ENCODE measurements around the gene FBXL7.

FBXL7 gene

DNA sequence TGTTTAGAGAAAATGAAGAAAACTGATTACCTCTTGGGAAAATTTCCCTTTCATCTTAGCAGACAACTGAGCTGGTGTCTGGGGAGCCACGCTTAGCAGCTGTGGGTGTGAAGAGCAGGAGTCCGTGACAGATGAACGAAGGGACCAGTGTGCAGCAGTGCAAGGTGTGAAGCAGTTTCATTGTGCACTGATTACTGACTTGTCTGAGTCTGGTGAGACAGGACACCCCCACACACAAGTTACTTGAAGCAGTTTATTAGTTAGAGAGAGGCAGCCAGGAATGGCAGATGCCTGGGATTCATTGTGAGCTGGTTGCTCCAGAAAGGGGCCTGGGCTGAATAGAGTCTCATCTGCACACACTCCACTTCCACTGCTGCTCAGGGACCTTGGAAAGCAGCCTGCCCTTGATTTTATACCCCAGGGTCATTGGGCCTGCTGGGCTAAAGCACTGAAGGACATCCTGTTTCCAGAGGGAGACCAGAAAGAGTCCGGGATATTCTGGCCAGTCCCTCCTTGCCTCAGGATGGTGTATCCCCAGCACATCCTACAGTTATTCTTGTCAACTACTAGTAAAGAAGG is 47.4 kb downstream of the FBXL7 start:
- DNase-seq = no peak

DNA sequence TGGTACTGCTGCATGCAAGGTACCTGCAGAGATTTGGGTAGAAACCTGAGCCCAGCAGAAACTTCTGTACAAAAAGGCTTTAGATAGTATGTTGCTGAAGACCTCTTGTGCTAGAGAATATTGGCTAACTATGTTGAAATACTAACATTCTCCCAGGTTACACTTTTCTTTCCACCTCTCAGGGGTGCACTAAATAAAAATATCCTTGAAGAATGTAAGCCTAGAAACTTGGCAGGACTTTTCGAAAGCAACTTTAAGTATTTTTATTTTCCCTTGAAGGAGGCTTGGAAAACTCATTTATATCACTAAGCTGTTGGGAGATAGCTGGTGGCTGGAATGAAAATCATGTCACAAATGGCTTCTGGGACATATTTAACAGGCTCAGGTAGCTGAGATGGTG is 50.0 kb downstream of the FBXL7 start:
- no peak for DNase-seq

DNA sequence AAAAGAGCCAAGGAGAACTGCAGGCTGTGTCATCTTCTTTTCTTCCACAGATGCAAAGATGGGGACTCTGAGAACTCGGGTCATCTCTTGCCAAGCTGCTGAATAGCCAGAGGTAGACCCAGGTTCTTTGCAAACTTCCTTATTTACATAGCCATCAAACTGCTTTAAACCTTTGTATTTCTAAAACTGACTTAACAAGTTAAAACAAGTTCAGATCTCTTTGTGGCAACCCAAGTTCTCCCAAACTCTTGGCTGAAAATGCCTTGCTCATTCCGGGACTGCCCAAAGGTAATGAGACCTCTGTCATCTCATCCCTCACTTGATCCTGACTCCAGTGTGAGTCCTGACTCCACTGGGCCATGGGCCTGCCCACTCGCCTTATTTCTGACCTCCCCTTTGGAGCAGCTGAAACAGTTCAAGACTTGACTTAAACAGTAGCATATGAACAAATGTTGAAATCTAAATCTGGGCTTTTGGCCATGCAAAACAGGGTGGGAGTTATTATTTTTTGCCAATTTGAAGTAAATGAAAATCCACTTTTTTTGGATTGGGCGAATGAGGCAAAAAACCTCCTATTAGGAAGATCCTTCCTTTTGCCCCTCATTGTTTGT is 50.6 kb downstream of the FBXL7 start:
- no peak for DNase-seq

DNA sequence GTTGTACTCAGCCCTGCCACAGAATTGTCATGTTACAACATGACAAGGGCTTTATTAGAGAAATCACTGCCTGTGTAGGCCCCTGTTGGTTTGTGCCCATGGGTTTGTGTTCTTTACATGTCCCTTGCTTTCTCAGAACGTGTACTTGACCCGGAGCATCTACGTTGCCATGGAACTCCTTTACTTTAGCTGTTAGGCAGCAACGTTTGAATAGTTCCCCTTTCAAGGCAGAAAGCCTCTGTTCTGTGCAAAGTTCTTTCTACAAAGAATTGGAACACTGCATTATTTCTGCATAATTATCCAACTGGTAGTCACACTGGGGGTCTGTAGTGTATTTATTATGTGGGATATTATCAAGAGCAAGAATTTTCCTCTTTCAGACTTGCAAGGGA is 51.1 kb downstream of the FBXL7 start:
- DNase-seq = no peak

GRCh38 chr5:15554542-15554941 is 54.6 kb downstream of the FBXL7 start:
- DNase-seq = no peak

DNA sequence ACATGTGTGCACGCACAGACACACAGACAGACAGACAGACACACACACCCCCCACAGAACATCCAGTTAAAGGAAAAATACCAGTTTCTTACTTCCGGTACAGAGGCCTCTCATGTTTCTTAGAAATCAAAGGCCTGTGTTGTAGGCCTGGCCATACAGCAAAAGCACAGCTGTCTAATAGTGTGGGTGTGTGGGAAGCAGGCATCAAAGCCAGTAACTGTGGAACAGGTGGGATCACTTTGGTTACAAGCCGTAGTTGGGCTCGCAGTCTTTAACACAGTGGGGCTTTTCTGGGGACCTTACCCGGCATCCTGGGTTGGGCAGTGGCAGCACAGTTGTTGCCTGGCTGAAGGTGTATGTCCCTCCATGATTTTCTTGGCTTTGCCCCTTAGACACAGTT is 55.2 kb downstream of the FBXL7 start:
- no peak for DNase-seq

DNA sequence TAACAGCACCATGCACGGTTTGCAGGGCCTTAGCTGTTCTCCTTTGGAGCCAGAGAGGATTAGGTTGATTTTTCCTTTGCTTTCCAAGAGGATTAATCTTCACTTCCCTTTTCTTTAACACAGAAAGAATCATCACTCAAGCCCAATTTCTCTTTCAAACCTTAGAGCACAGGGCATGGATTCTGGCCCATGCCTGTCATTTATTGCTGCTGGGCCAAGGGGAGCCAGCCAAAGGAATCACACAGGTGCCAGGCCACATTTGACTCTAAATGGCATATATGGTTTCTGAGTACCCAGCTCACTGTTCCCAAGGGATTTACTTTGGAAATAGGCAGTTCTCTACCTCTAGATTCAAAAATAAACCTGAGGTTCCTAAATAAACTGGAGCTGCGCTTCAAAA is 58.3 kb downstream of the FBXL7 start:
- DNase-seq = no peak

GRCh38 chr5:15558681-15559080 is 58.7 kb downstream of the FBXL7 start:
- no peak for DNase-seq

- DNase-seq = no peak
These were observed 60.4 kb downstream of the FBXL7 start for GRCh38 chr5:15560421-15560820.

DNA sequence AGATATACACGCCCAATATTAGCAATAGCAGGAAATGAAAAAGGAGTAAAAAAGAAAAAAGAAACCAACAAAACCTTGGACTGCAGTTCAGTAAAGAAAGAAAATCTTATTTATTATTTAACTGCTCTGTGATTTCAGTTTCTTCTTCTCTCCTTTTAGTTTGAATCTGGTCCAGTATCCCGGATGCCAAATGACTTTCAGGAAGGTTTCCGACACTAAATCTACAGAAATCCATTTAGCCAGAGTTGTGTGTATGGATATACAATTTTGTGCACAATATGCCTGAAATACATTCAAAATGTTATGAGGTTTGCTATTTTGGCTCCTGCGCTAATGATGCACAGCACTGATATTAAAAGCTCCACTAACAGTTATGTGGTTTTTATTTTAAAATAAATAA is 64.5 kb downstream of the FBXL7 start:
- DNase-seq = no peak

- no peak for DNase-seq
These were observed 65.0 kb downstream of the FBXL7 start for GRCh38 chr5:15564957-15565356.

DNA sequence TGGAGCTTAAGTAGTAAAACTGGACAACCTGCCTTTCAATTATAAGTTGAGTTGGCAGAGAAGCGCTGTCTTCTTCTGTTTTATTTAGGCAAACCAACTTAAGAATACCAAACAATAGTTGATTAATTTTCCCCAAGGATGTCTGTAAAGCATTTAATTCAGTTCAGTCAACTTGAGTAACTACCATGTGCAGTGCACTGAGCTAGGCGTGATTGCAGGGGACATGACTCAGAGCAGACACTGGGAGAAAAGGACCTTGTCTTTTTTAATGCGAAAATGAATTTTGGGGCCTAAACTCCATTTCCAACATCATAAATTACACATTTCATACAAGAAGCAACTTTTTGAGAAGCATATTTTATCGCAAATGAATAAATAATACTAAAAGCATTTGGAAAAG is 66.3 kb downstream of the FBXL7 start:
- DNase-seq = no peak

GRCh38 chr5:15566789-15567188 is 66.8 kb downstream of the FBXL7 start:
- DNase-seq = no peak

DNA sequence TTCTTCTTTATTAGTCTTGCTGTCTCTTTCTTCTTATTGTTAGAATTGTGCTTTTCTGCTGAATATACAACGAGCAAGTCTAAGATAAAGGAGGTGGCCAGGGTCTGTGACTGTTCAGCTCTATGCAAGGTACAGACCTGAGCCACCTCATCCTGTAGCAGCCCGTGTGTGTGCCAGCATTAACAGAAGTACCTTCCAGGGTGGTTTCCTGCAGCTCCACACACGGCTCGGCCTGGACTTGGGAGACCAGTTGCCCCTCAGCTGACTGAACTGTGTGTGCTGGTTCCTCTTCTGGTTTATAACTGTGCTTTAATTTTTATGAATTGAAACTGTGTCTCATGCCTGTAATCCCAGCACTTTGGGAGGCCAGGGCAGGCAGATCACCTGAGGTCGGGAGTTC is 70.5 kb downstream of the FBXL7 start:
- no peak for DNase-seq

- no peak for DNase-seq
These were observed 71.1 kb downstream of the FBXL7 start for GRCh38 chr5:15571081-15571480.

- no peak for DNase-seq
These were observed 71.6 kb downstream of the FBXL7 start for GRCh38 chr5:15571618-15572017.

- DNase-seq = no peak
These were observed 73.6 kb downstream of the FBXL7 start for GRCh38 chr5:15573590-15573989.

DNA sequence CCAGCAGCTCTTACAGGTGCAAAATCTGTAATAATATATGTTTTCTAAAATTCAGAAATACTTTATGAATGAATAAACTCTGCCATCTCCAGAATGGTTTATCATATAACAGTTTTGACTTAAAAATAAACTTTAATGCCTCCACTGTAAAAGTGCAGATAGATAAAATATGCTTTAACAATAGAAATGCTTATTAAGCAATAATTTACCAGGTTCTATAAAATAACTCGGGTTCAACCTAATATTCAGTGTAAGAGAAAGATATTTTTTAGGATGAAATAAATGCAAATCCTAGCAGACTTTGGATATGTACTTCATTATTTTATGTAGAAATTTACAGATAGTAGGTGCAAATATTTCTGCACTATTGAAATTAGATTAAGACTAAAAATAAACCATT is 74.1 kb downstream of the FBXL7 start:
- DNase-seq = no peak

DNA sequence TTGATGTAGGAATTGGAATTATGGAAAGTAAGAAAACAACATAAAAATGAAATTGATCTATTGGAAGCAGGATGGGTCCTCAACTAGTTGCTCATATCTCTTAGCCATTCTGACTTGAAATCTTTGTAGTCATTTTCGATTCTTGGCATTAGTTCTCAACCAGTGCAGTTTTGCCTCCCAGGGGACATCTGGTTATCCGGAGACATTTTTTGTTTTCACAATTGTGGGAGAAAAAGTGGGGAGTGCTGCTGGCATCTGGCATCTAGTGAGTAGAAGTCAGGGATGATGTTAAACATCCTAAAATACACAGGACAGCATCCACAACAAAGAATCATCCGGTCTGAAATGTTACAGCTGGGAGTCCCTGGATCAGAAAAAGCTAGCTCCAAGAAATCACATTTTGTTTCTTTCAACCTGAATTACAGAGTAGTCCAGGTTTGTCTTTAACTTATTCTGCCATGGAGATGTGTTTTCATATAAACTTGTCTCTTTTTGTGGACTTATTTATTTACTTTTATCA is 74.9 kb downstream of the FBXL7 start:
- no peak for DNase-seq

- no peak for DNase-seq
These were observed 75.7 kb downstream of the FBXL7 start for GRCh38 chr5:15575666-15576065.

GRCh38 chr5:15577132-15577531 is 77.2 kb downstream of the FBXL7 start:
- DNase-seq = no peak

GRCh38 chr5:15577831-15578230 is 77.9 kb downstream of the FBXL7 start:
- DNase-seq = no peak

- no peak for DNase-seq
These were observed 79.4 kb downstream of the FBXL7 start for GRCh38 chr5:15579193-15579990.

DNA sequence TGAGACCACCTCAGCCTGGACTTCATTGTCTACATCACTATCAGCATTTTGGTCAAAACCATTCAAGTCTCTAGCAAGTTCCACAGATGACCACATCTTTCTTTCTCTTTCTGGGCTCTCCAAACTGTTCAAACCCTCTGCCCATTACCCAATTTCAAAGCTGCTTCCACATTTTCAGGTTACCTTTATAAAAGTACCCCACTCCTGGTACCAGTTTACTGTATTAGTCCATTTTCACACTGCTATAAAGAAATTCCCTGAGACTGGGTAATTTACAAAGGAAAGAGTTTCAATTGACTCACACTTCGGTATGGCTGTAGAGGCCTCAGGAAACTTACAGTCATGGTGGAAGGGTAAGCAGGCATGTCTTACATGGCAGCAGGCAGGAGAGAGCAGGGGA is 84.5 kb downstream of the FBXL7 start:
- no peak for DNase-seq
